GM18520 (cell line): Measurements from ENCODE around the gene ZNF343.

Source experiments
- ATAC-seq: cut with Tn5 transposase; IDR thresholded peaks from one replicate; pipeline ENCODE4 v1.9.1; 2021; ENCODE audit not compliant: unreplicated experiment

Gene ZNF343

DNA sequence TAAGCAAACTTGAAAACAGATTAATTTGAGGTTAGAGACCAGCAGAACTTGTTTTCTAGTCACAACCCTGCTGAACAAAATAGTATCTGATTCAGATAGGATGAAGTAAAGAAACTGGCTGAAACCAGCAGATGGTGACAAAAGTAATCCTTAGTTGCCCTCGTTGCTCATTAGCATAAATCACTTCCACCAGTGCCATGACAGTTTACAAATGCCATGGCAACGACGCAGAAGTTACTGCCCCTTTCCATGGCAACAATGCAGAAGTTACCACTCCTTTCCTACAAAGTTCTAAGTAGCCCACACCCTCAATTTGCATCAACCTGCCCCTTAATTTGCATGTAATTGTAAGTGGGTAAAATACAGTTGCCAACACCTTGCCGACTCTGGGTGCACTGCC, 61.9 kb downstream of the ZNF343 start:
- no peak for ATAC-seq
